ENCODE results near the gene SKP2.
A peak's percentile ranks its signal among the peaks of the same experiment; 100 is the strongest.
"Not testable (repeated sequence)": the region's sequence is repeated elsewhere in the genome, so short reads cannot be mapped to it uniquely, and the experiment has no call there.

The SKP2 gene

DNA sequence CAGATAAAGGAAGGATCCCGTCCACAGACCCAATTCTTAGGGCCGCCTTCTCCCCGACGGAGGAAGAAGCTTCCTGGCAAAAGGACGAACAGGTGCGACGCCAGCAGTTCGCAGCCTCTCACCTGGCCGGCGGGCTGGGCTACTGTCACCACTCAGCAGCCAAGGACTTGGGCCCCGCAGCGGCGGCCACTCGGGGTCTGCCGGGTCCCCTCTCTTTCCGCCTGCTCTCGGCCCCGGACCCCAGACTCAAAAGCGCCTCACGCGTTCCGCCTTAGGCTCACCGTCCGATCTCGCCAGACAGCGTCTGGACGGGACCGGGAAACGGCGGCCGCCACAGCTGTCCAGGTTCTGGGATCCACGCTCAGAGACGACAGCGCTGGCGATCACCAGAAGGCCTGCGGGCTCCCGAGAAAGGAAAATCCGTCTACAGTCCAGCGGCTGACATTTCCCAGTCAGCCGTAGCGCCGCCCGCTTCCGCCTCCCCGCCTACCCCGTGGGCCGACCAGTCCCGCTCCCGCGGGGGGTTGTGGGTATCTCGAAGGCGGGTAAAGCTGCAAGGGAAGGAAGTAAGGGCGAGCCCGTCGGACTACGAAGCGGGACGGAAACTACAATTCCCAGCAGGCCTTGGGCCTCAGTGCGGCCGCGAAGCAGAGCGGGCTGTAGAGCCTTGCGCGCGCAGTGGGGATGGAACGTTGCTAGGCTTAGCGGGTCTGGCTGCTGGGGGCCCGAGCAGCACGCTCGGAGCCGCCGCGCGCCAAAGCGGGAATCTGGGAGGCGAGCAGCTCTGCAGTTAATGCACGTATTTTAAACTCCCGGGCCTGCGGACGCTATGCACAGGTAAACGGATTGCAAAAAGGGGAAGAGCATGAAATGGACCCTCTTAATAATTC lies at the start of gene SKP2, which contains the start of gene LMBRD2:
Gene SKP2 (plus strand): TSS at position 678 of the 890 bp plus-strand sequence. CDS start 152 bp downstream, at position 830.
Gene LMBRD2 (minus strand): TSS at position 454 of the 890 bp plus-strand sequence. CDS start 8,538 bp downstream, outside the sequence.
- peak; percentile 99 for DNase-seq

DNA sequence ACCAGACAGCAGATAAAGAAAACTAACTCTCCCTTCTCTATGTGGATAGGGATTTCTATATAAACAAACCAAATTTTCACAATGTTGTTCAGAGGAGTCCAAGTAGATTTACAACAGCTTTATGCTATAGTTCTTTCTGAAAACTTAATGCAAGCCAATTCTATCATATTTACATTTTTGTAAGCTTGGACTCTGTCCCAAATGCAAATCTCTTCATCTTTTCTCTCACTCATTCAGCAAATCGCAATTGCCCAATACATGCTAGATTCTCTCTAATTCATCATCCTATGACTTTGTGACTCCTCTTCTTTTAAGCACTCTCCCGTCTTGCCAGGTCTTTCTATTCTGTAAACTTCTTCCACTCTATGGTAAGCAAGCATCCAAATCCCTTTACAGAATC lies 46.1 kb upstream of the SKP2 start:
- DNase-seq, result no peak

GRCh38 chr5:36108758-36109460 lies 43.0 kb upstream of the SKP2 start:
- DNase-seq, result no peak

- DNase-seq, result no peak
Measured at GRCh38 chr5:36111238-36111637, 40.7 kb upstream of the SKP2 start.

- DNase-seq, result no peak
Measured at GRCh38 chr5:36125868-36126267, 26.0 kb upstream of the SKP2 start.

DNA sequence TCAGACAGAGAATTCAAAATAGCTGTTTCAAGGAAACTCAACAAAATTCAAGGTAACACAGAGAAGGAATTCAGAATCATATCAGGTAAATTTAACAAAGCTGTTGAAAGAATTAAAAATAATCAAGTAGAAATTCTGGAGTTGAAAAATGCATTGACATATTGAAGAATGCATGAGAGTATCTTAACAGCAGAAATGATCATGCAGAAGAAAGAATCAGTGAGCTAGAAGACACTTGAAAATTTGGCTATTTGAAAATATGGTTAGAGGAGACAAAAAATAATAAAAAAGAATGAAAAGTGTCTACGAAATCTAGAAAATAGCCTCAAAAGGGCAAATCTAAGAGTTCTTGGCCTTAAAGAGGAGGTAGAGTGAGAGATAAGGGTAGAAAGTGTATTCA lies 23.1 kb upstream of the SKP2 start:
- DNase-seq, result no peak

GRCh38 chr5:36129666-36130065 lies 22.2 kb upstream of the SKP2 start:
- DNase-seq, result not testable (repeated sequence)

- not testable (repeated sequence) for DNase-seq
Measured at GRCh38 chr5:36133009-36133408, 18.9 kb upstream of the SKP2 start.

- DNase-seq, result no peak
Measured at GRCh38 chr5:36135988-36136387, 15.9 kb upstream of the SKP2 start.

- DNase-seq, result no peak
Measured at GRCh38 chr5:36136581-36136980, 15.3 kb upstream of the SKP2 start.

DNA sequence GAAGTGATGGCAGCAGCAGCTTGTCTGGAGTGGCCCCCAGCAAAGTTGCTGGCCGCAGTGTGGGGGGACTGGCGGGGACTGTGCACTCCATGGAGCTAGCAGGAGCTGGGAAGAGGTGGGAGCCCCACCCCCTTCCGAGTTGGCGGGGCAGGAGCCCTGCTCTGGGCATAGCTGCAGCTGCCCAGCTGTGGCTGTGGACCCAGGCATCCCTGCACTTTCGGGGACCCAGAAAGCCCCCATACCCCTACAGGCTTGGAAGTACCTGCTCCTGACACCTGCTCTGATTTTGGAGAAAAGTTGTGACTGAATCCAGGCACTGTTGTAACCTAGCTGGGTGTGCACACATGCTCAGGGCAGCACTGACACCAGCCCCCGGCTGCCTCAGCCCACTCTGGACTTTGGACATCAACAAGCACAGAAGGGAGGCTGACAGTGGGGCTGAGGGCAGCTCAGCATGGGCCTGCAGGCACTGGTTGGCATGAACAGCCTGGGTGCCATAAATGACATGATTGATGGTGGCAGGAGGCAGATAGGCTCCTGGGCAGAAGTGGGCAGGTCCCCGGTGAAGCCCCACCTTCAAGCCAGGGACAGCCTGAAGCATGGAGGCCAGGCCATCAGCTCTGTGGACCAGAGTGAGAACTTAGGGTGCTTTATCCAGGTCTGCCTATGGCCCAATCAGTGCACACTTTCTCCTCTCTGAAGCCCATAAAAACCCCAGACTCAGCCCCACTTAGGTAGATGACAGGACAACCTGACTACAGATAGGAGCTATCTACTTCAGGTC lies 12.8 kb upstream of the SKP2 start:
- no peak for DNase-seq

DNA sequence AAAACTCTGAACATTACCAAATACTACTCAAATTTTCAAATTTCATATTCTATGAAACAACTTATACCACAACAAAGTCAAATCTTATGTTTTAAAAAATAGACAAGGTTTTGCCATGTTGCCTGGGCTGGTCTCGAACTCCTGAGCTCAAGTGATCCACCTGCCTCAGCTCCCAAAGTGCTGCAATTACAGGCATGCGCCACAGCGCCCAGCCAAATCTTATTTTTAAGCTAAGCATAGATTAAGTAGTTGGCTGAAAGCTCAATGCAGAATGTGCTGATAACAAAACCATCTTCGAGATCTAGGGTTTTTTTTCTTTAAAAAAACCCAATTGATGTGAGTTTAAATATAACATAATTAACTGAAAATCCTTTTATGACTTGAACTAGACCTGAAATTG lies 6.6 kb upstream of the SKP2 start:
- no peak for DNase-seq

DNA sequence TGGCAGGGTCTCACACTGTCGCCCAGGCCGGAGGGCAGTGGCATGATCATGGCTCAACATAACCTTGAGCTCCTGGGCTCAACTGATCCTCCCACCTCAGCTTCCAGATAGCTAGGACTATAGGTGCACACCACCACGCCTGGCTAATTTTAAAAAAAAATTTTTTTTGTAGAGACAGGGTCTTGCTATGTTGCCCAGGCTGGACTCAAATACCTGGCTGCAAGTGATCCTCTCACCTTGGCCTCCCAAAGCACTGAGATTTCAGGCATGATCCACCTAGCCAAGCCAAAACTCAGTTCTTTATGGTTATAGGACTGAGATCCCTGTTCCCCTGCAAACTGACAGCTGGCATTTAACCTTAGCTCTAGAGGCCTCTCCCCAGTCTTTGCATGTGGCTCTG lies 5.5 kb upstream of the SKP2 start:
- DNase-seq, result no peak

DNA sequence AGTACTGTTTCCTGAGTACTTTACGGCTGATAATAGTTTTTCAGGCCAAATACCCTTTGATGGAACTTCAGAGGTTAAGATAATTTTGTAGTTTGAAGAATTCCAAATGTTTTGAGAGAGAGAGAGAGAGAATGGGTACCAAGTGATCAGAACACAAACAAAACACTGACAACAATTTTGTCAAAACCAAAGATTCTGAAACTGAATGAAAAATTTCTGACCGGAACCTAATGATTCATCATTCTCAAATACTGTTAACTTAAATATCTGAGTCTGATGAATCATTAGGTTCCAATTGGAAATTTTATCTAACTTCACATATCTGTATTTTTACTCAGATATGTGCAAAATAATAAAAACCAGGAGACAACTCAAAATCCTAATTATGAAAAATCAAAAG lies 4.2 kb upstream of the SKP2 start:
- DNase-seq, result no peak

DNA sequence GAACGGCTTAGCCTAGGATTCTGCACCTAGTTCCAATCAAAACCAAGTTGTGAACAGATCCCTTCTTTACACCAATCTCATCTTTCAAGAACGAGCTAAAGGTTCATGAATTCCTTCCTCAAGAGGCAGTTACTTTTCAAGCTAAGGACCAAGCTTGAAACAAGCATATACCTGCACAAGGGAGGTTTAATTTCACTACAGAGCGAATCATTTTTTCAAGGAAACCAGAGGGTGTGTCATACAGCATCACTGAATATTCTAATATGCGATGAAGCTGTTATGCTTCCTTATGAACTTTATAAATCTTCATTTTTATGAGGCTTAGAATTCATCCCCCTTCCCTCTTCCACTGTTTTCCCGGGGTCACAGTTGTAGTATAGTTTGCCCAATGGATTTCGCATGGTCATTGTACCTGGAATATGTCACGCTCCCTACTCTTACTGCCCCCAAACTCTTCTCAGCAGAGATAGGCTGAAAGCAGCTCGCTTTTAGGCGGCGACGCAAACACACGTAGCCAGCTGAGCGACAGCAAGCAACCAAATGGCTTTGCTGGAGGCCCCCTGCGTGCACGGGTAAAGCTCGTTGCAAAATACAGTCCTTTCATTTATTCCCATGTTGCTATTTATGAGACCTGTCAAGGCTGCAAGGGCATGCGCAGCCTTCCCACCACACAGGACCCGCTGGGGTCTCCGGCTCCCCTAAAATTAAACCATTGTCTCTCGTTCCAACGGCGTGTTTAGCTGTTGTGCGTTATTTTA lies 1.1 kb upstream of the SKP2 start:
- peak; percentile 55 for DNase-seq

DNA sequence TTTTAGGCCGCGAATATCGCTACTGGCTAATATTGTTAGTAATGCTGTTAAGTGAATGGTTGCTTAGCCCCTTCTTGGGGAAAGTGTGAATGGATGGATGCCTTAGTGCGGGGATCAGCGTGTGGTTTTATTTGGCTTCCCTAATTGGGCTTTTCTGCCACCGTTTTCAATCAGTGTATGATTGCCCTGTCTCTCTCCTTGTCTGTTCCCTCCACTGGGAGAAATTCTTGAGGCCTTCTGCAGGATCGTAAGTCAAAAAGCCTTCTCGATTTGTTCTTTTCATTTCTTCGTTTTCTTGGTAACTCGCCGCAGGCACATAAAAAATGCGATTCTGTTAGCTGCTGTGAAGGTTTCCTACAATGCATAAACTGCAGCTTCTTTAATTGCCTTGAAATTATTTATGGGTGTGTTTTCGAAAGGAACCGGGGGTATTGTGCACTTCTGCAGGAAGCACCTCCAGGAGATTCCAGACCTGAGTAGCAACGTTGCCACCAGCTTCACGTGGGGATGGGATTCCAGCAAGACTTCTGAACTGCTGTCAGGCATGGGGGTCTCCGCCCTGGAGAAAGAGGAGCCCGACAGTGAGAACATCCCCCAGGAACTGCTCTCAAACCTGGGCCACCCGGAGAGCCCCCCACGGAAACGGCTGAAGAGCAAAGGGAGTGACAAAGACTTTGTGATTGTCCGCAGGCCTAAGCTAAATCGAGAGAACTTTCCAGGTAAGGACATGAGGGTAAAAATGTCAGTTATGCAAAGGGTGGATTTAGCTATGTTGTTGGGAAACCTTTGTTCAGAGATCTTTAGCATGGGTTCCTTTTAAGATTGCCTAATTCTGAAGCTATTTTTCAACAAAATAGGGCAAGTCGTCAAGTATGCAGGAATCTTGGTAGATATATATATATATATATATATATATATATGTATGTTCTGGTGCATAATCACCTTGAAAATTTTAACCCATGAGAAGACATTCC lies 700 bp downstream of the SKP2 start:
- DNase-seq, result no peak

DNA sequence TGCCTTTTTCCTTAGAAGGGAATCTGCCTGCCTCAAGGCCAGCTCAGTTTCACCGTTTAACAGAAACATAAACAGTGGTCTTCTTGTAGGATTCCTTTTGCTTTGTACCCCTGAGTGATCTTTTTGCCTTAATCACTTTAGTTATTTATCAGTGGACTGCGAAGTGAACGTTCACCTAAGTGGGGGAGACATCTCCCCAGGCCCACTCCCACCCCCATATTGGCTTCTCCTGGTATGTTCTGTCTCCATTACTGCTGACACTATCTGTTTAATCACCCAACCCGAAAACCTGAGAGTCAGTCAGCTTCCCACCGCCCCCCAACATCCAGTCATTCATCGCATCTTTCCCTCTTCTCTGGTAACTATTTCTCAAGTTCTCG lies 1.4 kb downstream of the SKP2 start:
- DNase-seq, result no peak

DNA sequence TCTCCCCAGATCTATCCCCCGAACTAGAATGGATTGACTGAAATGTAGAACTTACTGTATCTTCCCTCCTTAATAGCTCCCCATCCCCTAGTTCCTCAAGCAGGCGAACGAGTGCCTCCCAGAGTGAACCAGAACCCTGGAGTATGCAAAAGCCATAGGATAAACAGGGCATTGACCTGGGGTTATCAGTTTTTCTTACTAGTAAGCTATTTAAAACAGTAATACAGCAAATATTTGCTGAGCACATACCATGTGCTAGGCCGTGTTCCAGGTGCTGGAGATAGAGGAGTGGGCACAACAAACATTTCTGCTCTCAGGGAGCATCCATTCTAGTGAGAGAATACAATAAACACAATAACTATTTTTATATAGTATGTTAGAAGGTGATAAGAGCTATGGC lies 1.8 kb downstream of the SKP2 start:
- DNase-seq, result no peak

GRCh38 chr5:36155291-36155690 lies 3.4 kb downstream of the SKP2 start:
- DNase-seq, result no peak

GRCh38 chr5:36156121-36156601 lies 4.2 kb downstream of the SKP2 start:
- DNase-seq, result peak; percentile 74

DNA sequence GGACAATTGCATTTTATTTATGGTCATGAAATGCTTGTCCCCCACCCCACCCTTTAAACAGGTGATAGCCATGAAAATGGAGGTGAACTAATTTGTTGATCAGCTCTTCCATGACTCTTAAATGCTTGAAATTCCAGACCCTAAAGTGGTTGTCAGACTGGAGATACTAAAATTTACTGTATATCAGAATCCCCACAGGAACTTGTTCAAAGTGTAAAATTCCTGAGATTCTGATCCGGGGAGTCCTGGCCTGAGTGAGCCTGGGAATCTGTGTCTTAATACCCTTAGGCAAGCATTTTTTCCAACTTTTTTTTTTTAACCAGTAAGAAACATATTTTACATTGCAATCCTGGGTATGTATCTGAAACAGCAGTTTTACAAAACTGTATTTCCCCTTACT lies 4.7 kb downstream of the SKP2 start:
- DNase-seq, result no peak
